CD8-positive, alpha-beta memory T cell (primary cell): ENCODE results near the gene RUFY4. TPM values are rescaled to one million over a fixed set of nuclear protein-coding genes. Genes with fewer than 3 reads are reported as not detected.
A peak's percentile ranks its signal among the peaks of the same experiment; 100 is the strongest.

Experiments
- CTCF ChIA-PET: fragments of 350-600 bp; sonication (Branson Sonifier 250); formaldehyde crosslinking; loops from one replicate; lab custom pipeline; 2021; ENCODE audit warnings: antibody characterized with exemption; lab: Charles Lee
- POLR2A ChIA-PET: fragments of 350-600 bp; sonication (Branson Sonifier 250); formaldehyde crosslinking; loops from one replicate; lab custom pipeline; 2021; ENCODE audit warnings: antibody characterized with exemption; lab: Charles Lee
- DNase-seq, 5 donors: peaks; one replicate each; pipeline versions ENCODE4 v3.0.0 to v3.0.0-alpha.2; 2020 to 2022; ENCODE audit warnings: mixed read lengths in 1 of 5
- H3K27ac ChIP-seq: one replicate; pipeline ENCODE4 v1.7.0; 2013; ENCODE audit warnings: low read depth, mild to moderate bottlenecking, low read length, moderate library complexity
- H3K27me3 ChIP-seq: 2 replicates; pipeline ENCODE4 v1.7.0; 2013; ENCODE audit warnings: low read length, mild to moderate bottlenecking; ENCODE audit not compliant: insufficient read depth, poor library complexity, severe bottlenecking
- H3K36me3 ChIP-seq: 2 replicates; pipeline ENCODE4 v1.7.0; 2013; ENCODE audit warnings: mild to moderate bottlenecking, low read length, moderate library complexity; ENCODE audit not compliant: insufficient read depth
- H3K4me1 ChIP-seq: 2 replicates; pipeline ENCODE4 v1.7.0; 2013; ENCODE audit warnings: mild to moderate bottlenecking, low read length, moderate library complexity; ENCODE audit not compliant: insufficient read depth
- H3K4me3 ChIP-seq: 2 replicates; pipeline ENCODE4 v1.7.0; 2013; ENCODE audit warnings: mild to moderate bottlenecking, low read length
- H3K9me3 ChIP-seq: 2 replicates; pipeline ENCODE4 v1.7.0; 2013; ENCODE audit warnings: mild to moderate bottlenecking, low read length
- H3K27ac Mint-ChIP-seq, 8 donors: one replicate each; pipeline ENCODE4 v1.8.0; 2020 to 2021; ENCODE audit warnings: mixed read lengths in 8 of 8, mild to moderate bottlenecking in 6 of 8, inconsistent platforms in 3 of 8, moderate library complexity in 3 of 8
- H3K27me3 Mint-ChIP-seq, 2 donors: one replicate each; pipeline ENCODE4 v1.8.0; 2020 to 2021; ENCODE audit warnings: mixed read lengths in 2 of 2, mild to moderate bottlenecking in 1 of 2, moderate library complexity in 1 of 2
- H3K36me3 Mint-ChIP-seq, 3 donors: one replicate each; pipeline ENCODE4 v1.8.0; 2020 to 2021; ENCODE audit warnings: mixed read lengths in 3 of 3, inconsistent platforms in 1 of 3, mild to moderate bottlenecking in 1 of 3
- H3K4me1 Mint-ChIP-seq, 3 donors: one replicate each; pipeline ENCODE4 v1.8.0; 2020 to 2021; ENCODE audit warnings: mixed read lengths in 3 of 3, inconsistent platforms in 1 of 3, mild to moderate bottlenecking in 1 of 3
- H3K4me3 Mint-ChIP-seq, 7 donors: one replicate each; pipeline ENCODE4 v1.8.0; 2020 to 2021; ENCODE audit warnings: mixed read lengths in 7 of 7, mild to moderate bottlenecking in 6 of 7, moderate library complexity in 4 of 7, inconsistent platforms in 2 of 7
- H3K9me3 Mint-ChIP-seq, 5 donors: one replicate each; pipeline ENCODE4 v1.8.0; 2020 to 2022; ENCODE audit warnings: mixed read lengths in 5 of 5, mild to moderate bottlenecking in 3 of 5, moderate library complexity in 2 of 5, inconsistent platforms in 1 of 5
- polyA plus RNA-seq: library from polyadenylated mRNA; unstranded; fragments of 300-500 nt; fragmentation: Illumina TruSeq; gene quantifications from one replicate; pipeline ENCODE4 v1.2.3, GENCODE V29; 2021
- total RNA-seq, 2 experiments: library from RNA; stranded (reverse); gene quantifications; one replicate each; pipeline ENCODE4 v1.2.3, GENCODE V29; 2021

The RUFY4 gene
- total and polyA plus RNA-seq, 3 experiments from 2014 or later, result not detected

DNA sequence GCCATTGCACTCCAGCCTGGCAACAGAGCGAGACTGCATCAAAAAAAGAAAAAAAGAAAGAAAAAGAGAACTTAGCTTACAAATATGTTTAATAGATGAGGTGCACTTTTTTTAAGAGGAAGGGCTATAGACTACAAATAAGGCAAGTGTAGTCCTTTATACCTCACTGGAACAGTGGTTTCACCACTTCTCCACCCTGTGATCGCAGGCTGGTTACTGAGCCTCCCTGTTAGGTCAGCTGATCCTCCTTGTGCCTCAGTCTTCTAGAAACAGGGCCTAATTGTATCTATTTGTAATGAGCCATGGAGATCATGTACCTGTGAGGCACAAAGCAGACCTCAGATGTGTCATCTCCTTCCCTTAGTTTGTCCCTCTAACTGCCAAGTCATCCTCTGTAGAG is 61.3 kb downstream of the RUFY4 start:
- Histone ChIP-seq H3K36me3 (no peaks in the 10 kb centered on the region), H3K4me3 (no peak overlapping the region), H3K4me1 (no peaks in the 10 kb centered on the region), H3K27ac (no peak overlapping the region), H3K9me3 (no peaks in the 10 kb centered on the region), H3K27me3 (no peaks in the 10 kb centered on the region)
- CTCF ChIA-PET, result no interaction called here
- peak overlapping the region in 2 of 8 donors; percentile 24 to 63 for H3K27ac Mint-ChIP-seq
- peaks cover 3 to 8% (median 5%) of the 10 kb centered on the region in 3 donors for H3K4me1 Mint-ChIP-seq
- H3K27me3 Mint-ChIP-seq, result peaks cover 22 to 65% of the 10 kb centered on the region in 2 donors
- POLR2A ChIA-PET, result no interaction called here
- no peak overlapping the region for H3K4me3 Mint-ChIP-seq
- H3K36me3 Mint-ChIP-seq, result no peaks in the 10 kb centered on the region
- H3K9me3 Mint-ChIP-seq, result no peaks in the 10 kb centered on the region
- DNase-seq, result no peak

DNA sequence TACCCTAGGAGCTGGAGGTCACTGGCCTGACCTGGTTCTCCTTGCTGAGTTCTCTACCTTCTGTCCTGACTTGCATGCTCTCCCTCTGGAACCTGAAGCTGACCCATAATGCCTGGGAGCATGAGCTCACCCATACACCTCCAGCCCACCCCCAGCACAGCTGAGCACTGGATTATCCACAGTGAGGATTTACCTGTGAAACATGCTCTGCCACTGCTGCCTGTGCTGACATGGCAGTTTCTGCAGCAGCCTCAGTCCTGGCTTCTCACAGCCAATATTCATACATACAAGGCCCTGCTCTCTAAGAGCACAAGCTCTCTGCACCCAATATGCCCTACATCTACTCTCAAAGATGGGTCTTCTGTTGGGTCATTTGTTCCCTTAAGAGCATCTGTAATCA is 61.8 kb downstream of the RUFY4 start:
- H3K27me3 ChIP-seq, result no peaks in the 10 kb centered on the region
- Mint-ChIP-seq H3K27me3 (peaks cover 22 to 65% of the 10 kb centered on the region in 2 donors), H3K36me3 (no peaks in the 10 kb centered on the region), H3K9me3 (no peaks in the 10 kb centered on the region), H3K4me1 (peaks cover 0 to 4% (median 2%) of the 10 kb centered on the region in 3 donors), H3K27ac (peak overlapping the region in 3 of 8 donors; percentile 1 to 63 (median 41)), H3K4me3 (no peak overlapping the region)
- CTCF ChIA-PET, result no interaction called here
- no peak overlapping the region for H3K4me3 ChIP-seq
- DNase-seq, result no peak
- H3K9me3 ChIP-seq, result no peaks in the 10 kb centered on the region
- H3K36me3 ChIP-seq, result no peaks in the 10 kb centered on the region
- no peak overlapping the region for H3K27ac ChIP-seq
- H3K4me1 ChIP-seq, result no peaks in the 10 kb centered on the region
- POLR2A ChIA-PET, result no interaction called here

DNA sequence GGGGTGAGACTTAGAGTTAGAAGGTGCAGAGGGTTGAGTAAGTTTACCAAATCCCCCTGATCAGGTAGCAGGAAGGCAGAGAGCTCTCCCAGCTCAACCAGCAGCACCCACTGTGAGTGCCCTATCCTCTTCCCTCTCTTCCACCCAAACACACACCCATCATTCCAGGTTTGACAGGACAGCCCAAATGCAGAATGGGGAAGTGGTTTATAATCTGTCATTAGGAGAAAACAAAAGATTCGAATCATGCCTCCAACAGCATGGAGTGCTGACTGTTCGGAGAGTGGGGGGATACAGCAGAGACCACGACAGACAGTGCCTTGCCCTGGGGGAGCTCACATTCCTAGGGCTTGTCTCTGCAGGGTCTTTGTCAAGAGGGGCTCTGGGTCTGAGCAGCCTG is 68.5 kb downstream of the RUFY4 start:
- Histone ChIP-seq H3K27ac (no peak overlapping the region), H3K27me3 (peaks cover 4% of the 10 kb centered on the region), H3K9me3 (no peaks in the 10 kb centered on the region), H3K36me3 (no peaks in the 10 kb centered on the region), H3K4me1 (no peaks in the 10 kb centered on the region), H3K4me3 (no peak overlapping the region)
- ChIA-PET POLR2A (no interaction called here), CTCF (no interaction called here)
- Mint-ChIP-seq H3K4me3 (no peak overlapping the region), H3K27ac (no peak overlapping the region), H3K4me1 (no peaks in the 10 kb centered on the region), H3K36me3 (no peaks in the 10 kb centered on the region), H3K9me3 (no peaks in the 10 kb centered on the region), H3K27me3 (peaks cover 36 to 78% of the 10 kb centered on the region in 2 donors)
- no peak for DNase-seq

DNA sequence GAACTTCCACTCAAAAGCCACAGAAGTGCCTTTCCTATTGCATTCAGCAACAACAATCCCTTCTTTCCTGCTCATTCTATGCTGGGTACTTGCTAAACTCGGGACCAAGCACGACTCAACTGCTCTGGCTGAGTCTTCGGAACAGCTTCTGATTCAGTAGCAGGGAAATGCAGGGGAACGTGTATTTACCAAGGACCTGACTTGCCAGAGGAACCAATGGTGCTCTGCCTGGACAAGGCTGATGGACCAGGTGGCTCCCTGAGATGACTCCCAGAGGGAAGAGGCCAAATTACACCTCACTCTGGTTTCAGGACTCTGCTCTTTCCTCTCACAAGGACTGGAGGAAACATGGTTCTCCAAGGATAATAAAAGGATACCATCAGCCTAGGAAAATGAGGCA is 69.0 kb downstream of the RUFY4 start:
- CTCF ChIA-PET, result no interaction called here
- POLR2A ChIA-PET, result no interaction called here
- Mint-ChIP-seq H3K9me3 (no peaks in the 10 kb centered on the region), H3K4me1 (no peaks in the 10 kb centered on the region), H3K27ac (no peak overlapping the region), H3K27me3 (peaks cover 38 to 74% of the 10 kb centered on the region in 2 donors), H3K4me3 (no peak overlapping the region), H3K36me3 (no peaks in the 10 kb centered on the region)
- Histone ChIP-seq H3K27ac (no peak overlapping the region), H3K9me3 (no peaks in the 10 kb centered on the region), H3K36me3 (no peaks in the 10 kb centered on the region), H3K4me1 (no peaks in the 10 kb centered on the region), H3K27me3 (peaks cover 4% of the 10 kb centered on the region), H3K4me3 (no peak overlapping the region)
- DNase-seq, result no peak

Other genes with a start within 250 kb of the RUFY4 start
- gene TNS1, start 66.3 kb upstream of the RUFY4 start, total RNA-seq, result 1 to 10 TPM; 1.1 to 1.8 TPM
- not detected for gene TNS1, start 66.3 kb upstream of the RUFY4 start, polyA plus RNA-seq
- gene CXCR2, start 56.8 kb downstream of the RUFY4 start, total RNA-seq, result not detected
- 0.85 TPM for gene CXCR2, start 56.8 kb downstream of the RUFY4 start, polyA plus RNA-seq
- gene CXCR1, start 97.7 kb downstream of the RUFY4 start, total RNA-seq, result not detected
- 1.1 TPM for gene CXCR1, start 97.7 kb downstream of the RUFY4 start, polyA plus RNA-seq
- gene ARPC2, start 147.9 kb downstream of the RUFY4 start, total RNA-seq, result 100 to 1,000 TPM; 575 to 600 TPM
- gene ARPC2, start 147.9 kb downstream of the RUFY4 start, polyA plus RNA-seq, result 970 TPM
- under 1 TPM; 0.51 to 0.72 TPM for gene GPBAR1, start 191.8 kb downstream of the RUFY4 start, total RNA-seq
- not detected for gene GPBAR1, start 191.8 kb downstream of the RUFY4 start, polyA plus RNA-seq
- 10 to 100 TPM; 94.8 to 95.2 TPM for gene AAMP, start 200.9 kb downstream of the RUFY4 start, total RNA-seq
- 86.1 TPM for gene AAMP, start 200.9 kb downstream of the RUFY4 start, polyA plus RNA-seq
- gene PNKD, start 201.3 kb downstream of the RUFY4 start, total RNA-seq, result 10 to 100 TPM; 26.8 to 31.6 TPM
- gene PNKD, start 201.3 kb downstream of the RUFY4 start, polyA plus RNA-seq, result 111 TPM
- 10 to 100 TPM; 82.3 to 92.3 TPM for gene TMBIM1, start 223.2 kb downstream of the RUFY4 start, total RNA-seq
- 149 TPM for gene TMBIM1, start 223.2 kb downstream of the RUFY4 start, polyA plus RNA-seq